ENCODE data around the gene SLX4IP.

DNA sequence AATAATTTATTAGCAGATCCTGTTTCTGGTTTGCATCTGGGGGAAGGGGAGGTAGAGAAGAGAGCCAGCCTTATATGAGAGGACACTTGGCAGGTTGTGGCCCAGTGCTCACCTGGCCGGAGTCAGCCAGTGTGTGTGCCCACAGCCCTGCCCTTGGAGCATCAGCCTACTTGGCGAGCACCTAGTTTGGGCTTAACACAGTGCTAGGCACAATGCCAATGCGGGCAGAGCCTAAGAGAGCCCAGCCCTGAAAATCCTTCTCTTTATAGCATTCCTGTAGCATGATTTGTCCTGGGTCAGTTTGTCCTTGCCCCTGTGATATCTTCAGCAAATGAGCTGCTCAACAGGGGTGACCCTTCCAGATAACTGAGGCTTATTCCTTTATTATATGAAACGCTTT is 73.0 kb downstream of the SLX4IP start:
- TF ChIP-seq, protein P1, sequence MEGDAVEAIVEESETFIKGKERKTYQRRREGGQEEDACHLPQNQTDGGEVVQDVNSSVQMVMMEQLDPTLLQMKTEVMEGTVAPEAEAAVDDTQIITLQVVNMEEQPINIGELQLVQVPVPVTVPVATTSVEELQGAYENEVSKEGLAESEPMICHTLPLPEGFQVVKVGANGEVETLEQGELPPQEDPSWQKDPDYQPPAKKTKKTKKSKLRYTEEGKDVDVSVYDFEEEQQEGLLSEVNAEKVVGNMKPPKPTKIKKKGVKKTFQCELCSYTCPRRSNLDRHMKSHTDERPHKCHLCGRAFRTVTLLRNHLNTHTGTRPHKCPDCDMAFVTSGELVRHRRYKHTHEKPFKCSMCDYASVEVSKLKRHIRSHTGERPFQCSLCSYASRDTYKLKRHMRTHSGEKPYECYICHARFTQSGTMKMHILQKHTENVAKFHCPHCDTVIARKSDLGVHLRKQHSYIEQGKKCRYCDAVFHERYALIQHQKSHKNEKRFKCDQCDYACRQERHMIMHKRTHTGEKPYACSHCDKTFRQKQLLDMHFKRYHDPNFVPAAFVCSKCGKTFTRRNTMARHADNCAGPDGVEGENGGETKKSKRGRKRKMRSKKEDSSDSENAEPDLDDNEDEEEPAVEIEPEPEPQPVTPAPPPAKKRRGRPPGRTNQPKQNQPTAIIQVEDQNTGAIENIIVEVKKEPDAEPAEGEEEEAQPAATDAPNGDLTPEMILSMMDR (IDR thresholded peaks at IDR 0.05) = no peak
- TF ChIP-seq EP300 (IDR thresholded peaks at IDR 0.05) = no peak
